WTC11 (cell line): ENCODE measurements around the gene IRAK4.

Source experiments
- FOXP1 ChIP-seq: sonication (generic); formaldehyde crosslinking; IDR thresholded peaks from 2 replicates; pipeline ENCODE4 v1.8.0; 2022; ENCODE audit warnings: missing genetic modification reagents, mild to moderate bottlenecking, moderate library complexity, borderline replicate concordance
- NFE2L1 ChIP-seq: sonication (generic); formaldehyde crosslinking; IDR thresholded peaks from 2 replicates; pipeline ENCODE4 v1.8.1; 2023; ENCODE audit warnings: missing genetic modification reagents
- TEAD1 ChIP-seq: sonication (generic); formaldehyde crosslinking; IDR thresholded peaks from 2 replicates; pipeline ENCODE4 v1.8.0; 2022; ENCODE audit warnings: mild to moderate bottlenecking, missing genetic modification reagents
- TF ChIP-seq, protein P1 (sequence below): sonication (generic); formaldehyde crosslinking; IDR thresholded peaks from 2 replicates; pipeline ENCODE4 v1.8.0; 2023; ENCODE audit warnings: mild to moderate bottlenecking, missing genetic modification reagents

DNA sequence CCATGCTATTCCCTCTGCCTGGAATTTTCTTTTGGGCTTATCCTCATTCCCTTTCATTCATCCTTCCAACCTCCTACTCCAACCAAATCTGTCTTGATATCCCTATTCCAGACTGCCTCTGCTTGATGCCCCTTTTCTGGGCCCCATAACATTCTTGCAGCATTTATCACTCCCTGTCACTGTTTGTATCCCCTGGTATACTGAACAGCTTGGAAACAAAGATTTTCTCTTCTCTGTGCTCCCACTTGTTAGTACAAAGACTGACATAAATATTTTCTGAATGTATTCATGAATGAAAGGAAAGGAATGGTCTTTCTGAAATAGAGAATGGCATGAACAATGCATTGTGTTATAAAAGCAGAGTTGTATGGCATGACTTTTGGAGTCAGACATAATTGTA, 7.5 kb downstream of the IRAK4 start:
- TF ChIP-seq, protein P1, sequence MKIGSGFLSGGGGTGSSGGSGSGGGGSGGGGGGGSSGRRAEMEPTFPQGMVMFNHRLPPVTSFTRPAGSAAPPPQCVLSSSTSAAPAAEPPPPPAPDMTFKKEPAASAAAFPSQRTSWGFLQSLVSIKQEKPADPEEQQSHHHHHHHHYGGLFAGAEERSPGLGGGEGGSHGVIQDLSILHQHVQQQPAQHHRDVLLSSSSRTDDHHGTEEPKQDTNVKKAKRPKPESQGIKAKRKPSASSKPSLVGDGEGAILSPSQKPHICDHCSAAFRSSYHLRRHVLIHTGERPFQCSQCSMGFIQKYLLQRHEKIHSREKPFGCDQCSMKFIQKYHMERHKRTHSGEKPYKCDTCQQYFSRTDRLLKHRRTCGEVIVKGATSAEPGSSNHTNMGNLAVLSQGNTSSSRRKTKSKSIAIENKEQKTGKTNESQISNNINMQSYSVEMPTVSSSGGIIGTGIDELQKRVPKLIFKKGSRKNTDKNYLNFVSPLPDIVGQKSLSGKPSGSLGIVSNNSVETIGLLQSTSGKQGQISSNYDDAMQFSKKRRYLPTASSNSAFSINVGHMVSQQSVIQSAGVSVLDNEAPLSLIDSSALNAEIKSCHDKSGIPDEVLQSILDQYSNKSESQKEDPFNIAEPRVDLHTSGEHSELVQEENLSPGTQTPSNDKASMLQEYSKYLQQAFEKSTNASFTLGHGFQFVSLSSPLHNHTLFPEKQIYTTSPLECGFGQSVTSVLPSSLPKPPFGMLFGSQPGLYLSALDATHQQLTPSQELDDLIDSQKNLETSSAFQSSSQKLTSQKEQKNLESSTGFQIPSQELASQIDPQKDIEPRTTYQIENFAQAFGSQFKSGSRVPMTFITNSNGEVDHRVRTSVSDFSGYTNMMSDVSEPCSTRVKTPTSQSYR (CRISPR knock-in tag), result no peak
- TF ChIP-seq NFE2L1 (CRISPR knock-in tag), result no peak
- no peak for TF ChIP-seq TEAD1 (CRISPR knock-in tag)
- TF ChIP-seq FOXP1, result no peak
